NCI-H2227 treated with DMSO at 0.1 percent for 48 hours (cell line): Measurements from ENCODE around the gene MYOZ1.

ENCODE experiments used
- DNase-seq: peaks from one replicate; lab custom pipeline; 2025; lab: John Stamatoyannopoulos, UW

MYOZ1 gene

DNA sequence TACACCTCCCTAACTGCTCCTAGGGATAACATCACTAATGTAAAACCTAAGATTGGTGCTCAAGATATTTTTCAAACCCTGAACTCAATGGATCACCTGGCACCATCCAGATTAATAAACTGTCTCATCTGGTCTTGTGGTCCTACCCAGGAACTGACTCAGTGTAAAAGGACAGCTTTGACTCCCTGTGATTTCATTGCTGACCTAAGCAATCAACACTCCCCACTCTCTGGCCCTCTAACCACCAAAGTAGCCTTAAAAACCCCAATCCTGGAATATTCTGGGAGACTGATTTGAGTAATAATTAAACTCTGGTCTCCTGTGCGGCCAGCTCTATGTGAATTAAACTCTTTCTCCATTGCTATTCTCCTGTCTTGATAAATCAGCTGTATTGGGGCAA is 43.9 kb downstream of the MYOZ1 start:
- no peak for DNase-seq

DNA sequence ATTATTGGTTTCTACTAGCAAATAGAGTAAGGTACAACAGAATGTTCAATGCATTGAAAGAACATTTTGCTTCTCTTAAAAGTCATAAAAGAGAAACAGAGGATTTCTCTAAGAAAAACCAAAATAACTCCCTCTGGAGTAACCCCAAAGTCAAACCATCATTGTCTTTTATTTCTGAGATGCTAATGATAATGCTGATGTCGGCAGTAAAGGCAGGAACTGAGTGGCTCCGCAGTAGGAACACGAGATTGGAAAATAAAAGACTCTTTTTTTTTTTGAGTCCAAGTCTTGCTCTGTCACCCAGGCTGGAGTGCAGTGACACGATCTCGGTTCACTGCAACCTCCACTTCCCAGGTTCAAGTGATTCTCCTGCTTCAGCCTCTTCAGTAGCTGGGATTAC is 47.5 kb downstream of the MYOZ1 start:
- no peak for DNase-seq

DNA sequence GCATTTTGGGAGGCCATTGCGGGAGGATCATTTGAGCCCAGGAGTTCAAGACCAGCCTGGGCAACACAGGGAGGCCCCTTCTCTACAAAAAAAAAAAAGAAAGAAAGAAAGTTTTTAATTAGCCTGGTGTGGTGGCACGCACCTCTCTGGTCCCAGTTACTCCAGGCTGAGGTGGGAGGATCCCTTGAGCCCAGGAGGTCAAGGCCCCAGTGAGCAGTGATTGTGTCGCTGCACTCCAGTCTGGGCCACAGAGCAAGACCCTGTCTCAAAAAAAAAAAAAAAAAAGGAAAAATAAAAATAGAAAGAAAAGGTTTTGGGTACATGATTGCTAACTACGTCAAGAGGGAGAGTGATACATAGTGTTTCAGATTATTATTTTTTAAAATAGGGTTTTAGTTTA is 48.2 kb downstream of the MYOZ1 start:
- no peak for DNase-seq

DNA sequence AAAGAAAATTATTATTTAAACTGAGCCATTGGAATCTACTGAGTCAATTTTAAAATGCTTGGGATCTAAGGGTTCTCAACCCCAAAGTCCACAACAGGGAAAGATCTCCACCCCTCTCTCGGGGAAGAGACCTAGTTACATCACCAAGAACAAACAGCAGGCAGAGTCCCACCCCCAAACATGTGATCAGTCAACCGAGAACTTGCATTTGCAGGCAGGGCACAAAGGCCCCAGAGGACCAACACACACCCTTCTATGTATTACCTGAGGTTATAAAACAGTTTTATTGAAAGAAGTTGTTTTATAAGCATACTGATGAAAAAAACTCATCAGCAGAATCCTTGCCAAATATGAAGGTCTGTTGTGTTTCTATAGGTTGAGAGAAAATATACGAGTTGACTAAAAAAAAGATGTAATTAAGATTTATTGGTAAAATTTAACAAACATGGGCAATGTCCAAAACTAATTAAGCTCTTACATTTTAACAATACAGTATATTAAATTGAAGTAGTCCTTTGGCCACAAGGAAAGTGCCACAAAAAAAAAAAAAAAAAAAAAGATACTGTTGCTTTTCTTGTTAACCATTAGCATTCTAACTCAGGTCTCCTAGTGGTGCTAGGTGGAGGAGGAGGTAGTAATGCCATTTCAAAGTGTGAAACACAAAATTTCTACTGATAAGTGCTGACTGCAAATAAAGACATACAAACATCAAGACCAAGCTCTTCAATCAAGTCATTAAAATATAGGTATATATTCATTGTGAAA is 49.2 kb downstream of the MYOZ1 start:
- DNase-seq: peak; percentile 21

DNA sequence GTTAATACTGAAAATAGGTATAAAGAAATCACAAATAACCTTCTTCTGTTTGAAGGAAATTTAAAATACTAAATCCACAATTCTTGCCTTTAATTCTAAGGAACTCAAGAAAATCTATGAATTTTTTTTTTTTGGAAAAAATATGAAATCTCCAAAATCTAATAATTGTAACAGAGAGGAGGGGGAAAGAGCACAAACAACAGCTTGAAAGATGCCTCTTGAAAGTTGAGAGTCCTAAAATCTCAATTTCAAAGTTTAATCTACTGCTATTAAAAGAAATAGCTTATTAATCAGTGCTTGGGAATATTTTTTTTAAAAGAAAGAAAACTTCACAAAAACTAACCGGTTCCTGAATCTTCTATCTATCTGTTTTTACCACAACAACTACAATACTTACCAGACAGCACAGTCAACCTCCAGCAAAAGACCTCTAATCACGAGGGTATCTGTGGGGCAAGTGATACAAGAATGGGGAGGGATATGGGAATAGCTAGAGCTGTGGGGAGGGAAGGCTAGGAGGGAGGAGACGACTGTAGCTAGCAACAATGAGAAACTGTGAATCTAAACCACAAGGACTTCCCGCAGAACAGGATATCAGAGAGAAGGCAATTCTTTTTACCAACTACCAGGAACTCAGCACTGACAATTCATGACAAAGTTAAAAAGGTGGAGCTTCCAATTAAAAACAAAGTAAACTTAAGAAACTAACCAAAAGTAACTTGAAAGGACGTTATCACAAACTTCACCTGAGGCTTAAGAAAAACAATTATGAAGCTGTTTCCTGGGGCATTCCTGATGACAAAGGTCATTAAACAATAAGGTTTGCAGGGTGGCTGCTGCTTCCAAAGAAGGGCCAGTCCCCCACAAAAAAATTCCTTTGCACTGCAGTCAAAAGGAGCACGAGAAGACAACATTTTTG is 50.1 kb downstream of the MYOZ1 start, which contains the start of gene USP54:
Gene USP54 (minus strand): TSS at position 462 of the 919 bp plus-strand sequence. CDS start 15,684 bp downstream, outside the sequence.
- no peak for DNase-seq

DNA sequence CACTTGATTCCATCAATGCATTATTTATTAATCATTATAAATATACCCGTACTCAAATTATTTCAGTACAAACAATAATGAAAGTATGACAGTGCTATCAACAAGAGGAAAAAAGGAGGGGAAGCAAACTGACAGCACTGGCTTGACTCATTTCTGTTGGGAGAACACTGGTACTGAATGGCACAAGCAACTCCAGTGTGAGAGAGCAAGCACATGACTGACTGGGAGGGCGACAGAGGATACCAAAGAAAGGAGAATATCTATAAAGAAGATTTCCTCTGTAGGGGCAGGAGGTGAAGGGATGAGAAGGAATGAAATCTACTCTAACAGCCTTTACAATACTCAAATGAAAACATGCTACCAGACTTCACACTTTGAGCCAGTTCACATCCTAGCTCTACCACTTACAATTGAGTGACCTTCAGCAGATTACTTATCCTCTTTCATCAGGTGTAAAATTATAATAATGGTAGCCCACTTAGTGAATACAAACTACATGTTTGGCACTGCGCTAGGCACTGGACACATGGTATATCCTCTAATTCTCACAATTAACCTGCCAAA is 51.6 kb downstream of the MYOZ1 start:
- DNase-seq: no peak

DNA sequence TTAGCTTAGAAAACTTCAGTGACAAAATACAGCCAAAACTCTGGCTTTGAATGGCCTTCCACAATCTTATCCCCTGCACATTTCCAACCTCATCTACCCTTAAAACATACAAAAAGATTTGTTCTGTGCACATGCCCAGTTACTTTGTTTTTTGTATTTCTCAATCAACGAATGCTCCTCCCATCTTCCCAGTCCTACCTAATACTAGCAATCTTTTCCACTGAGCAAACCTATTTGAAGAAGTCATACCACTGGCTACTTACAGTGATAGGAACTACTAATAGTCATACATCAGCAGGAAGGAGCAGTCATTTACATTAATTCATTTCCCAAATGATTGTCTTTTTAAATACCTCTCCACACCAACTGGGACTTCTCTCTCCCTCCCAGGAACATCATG is 52.6 kb downstream of the MYOZ1 start:
- no peak for DNase-seq

DNA sequence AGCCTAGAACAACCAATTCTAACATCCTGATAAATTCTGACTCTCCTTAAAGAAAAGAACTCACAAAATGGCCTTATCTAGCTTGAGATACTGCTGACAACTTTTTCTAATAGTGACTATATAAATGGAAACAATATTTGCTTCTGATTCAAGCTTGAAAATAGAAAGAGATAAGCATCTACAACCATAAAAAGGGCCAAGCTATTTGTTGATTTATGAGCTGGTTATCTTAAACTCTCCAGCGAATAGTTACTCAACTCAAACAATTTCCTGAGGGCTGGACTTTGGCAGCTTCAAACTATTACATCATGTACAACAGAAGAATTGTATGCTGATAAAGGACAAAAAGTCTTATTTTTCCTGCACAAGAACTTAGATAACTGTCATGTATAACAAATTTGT is 54.7 kb downstream of the MYOZ1 start:
- no peak for DNase-seq

DNA sequence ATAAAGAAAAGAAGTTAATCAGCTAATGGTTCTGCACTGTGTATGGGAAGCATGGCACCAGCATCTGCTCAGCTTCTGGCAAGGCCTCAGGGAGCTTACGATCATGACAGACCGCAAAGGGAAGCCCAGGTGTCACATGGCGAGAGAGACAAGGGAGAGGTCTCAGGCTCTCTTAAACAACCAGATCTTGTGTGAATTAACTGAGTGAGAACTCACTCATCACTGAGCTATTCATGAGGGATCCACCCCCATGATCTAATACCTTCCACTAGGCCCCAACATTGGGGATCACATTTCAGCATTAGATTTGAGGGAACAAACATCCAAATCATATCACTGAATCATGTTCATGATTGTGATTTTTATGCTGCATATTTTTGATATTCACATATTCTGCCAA is 55.9 kb downstream of the MYOZ1 start:
- no peak for DNase-seq

DNA sequence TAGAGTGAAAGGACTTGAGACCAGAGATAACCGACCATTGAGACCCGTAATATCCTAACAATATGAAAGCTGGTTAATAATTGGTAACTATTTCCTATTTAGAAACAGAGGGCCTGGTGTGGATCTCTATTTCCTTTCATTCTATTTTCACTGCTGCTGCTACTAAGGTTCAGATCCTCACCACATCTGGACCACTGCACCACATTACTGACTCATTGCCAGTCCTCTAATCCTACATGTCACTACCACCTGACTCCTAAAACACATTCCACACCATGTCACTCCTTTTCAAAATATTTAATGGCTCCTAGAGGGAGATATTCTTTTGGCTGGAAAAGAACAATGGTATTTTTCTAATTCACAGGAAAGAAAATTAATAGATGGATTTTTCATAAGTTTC is 56.5 kb downstream of the MYOZ1 start:
- no peak for DNase-seq

DNA sequence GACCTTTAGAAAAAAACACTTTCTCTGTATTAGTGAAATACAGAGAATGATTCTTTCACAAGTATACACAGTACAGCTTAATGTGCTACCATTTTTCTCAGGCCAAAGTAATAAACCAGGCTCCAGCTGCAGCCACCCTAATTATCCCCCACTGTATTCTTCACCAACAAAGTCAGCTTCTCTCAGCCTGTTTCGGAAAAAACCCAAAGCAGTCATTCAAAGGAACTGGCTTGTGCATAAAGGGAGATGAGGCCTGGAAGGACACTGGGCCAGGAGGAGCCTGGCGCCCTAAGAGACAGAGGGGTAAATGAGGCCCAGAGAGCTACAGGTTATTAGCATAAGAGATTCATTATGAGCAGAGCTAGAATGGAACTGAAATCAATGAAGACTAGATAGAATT is 59.4 kb downstream of the MYOZ1 start:
- DNase-seq: no peak
